ENCODE data around the gene LTBP4. TPM values are rescaled to one million over a fixed set of nuclear protein-coding genes. Genes with fewer than 3 reads are reported as not detected.

LTBP4 gene
- total and polyA plus RNA-seq, 2 donors (not counting 1 experiment from before 2014, with no cell fraction given) = 81.2 to 105 TPM

DNA sequence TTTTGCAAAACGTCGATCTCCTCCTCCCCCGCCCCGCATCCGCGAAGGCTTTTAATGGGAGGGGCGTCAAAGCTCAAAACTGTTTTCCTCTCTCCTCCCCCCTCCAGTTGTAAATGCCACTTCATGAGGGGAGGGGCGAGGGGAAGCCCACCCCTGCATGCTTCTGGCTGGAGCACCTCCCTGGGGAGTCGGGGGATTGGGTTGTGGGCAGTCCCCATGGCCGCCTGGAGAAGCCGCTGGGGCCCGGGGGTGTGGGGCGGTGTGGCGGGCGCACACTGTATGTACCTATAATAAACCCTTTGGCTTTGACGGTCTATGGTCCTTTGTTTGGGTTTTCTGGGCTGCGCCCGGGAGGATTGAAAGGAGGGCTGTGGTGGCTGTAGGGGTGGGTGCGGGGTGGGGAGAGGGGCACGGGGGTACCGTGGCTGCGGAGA, 25.0 kb upstream of the LTBP4 start:
- WGBS (ENCODE audit: insufficient coverage) = 0% methylated on average over 4 of the region's 22 CpGs
- H3K27ac Mint-ChIP-seq = peak overlapping the region; percentile 89
- peaks cover 2 to 29% of the 10 kb centered on the region in 2 experiments for H3K36me3 ChIP-seq (replicated peaks in 1 of 2; ENCODE audit: control extremely low read depth in 1 of 2, control insufficient read depth in 1 of 2, extremely low read depth in 1 of 2, insufficient read depth in 2 of 2, low read length in 1 of 2)
- CTCF ChIA-PET = no interaction called here
- H3K79me2 ChIP-seq (ENCODE audit: control insufficient read depth, insufficient read depth, low read length) = peaks cover 20% of the 10 kb centered on the region
- no peaks in the 10 kb centered on the region for H3K27me3 ChIP-seq (replicated peaks in 1 of 4; ENCODE audit: control extremely low read depth in 1 of 4, control insufficient read depth in 3 of 4, insufficient read depth in 4 of 4, low read length in 3 of 4)
- peak overlapping the region; percentile 78 for H2AFZ ChIP-seq (ENCODE audit: insufficient read depth, low read depth, low read length, poor library complexity, severe bottlenecking)
- H3K27ac ChIP-seq (ENCODE audit: low read length in 2 of 2) = no peak overlapping the region
- H3K9ac ChIP-seq (ENCODE audit: low read length) = peak overlapping the region; percentile 79
- intact Hi-C loops (cut with micrococcal nuclease) = loop anchor here (1.0 to 5.0 kb wide), 4 partner anchors 22 to 744 kb away; partner anchors contain the start of gene DYRK1B
- no peaks in the 10 kb centered on the region for H3K9me3 Mint-ChIP-seq (ENCODE audit: insufficient read depth)
- TF ChIP-seq EZH2 (IDR thresholded peaks at IDR 0.05; ENCODE audit: borderline replicate concordance, insufficient read depth, low read depth, low read length, poor library complexity, severe bottlenecking) (no peak), CTCF (IDR thresholded peaks at IDR 0.05) (no peak)
- H3K4me3 ChIP-seq (ENCODE audit: control extremely low read depth in 1 of 5, extremely low read depth in 1 of 5, insufficient read depth in 1 of 5, low read depth in 2 of 5, low read length in 4 of 5) = peak overlapping the region; percentile 52 to 90 (median 88)
- H3K4me3 Mint-ChIP-seq = peak overlapping the region; percentile 83
- peaks cover 34% of the 10 kb centered on the region for H3K4me1 Mint-ChIP-seq
- H3K4me2 ChIP-seq (replicated peaks; ENCODE audit: low read depth, low read length, poor library complexity, severe bottlenecking) = peak overlapping the region; percentile 86
- DNase-seq (peak; percentile 52), ATAC-seq (ENCODE audit: low read depth) (peak; percentile 31)
- POLR2A ChIA-PET = interaction anchor here (0.6 to 1.3 kb wide), 2 partner anchors 17 to 28 kb away, joined by 3 to 4 read pairs; no protein-coding TSS in a partner anchor
- H3K27me3 Mint-ChIP-seq = no peaks in the 10 kb centered on the region
- H3K4me1 ChIP-seq (ENCODE audit: control insufficient read depth in 2 of 2, insufficient read depth in 2 of 2, low read length in 2 of 2) = peaks cover 19 to 45% of the 10 kb centered on the region in 2 donors
- H4K20me1 ChIP-seq (ENCODE audit: control insufficient read depth, insufficient read depth, low read length, poor library complexity, severe bottlenecking) = peaks cover 8% of the 10 kb centered on the region
- peaks cover 0 to 4% (median 0%) of the 10 kb centered on the region in 3 donors for H3K9me3 ChIP-seq (ENCODE audit: control extremely low read depth in 1 of 3, control insufficient read depth in 2 of 3, insufficient read depth in 1 of 3, low read length in 2 of 3)
